NCI-H1694 treated with DMSO at 0.1 percent for 48 hours (cell line): ENCODE measurements around the gene TEK.
"Not testable (repeated sequence)": the region's sequence is repeated elsewhere in the genome, so short reads cannot be mapped to it uniquely, and the experiment has no call there.

Experiments
- DNase-seq: peaks from one replicate; lab custom pipeline; 2025; lab: John Stamatoyannopoulos, UW

The TEK gene

DNA sequence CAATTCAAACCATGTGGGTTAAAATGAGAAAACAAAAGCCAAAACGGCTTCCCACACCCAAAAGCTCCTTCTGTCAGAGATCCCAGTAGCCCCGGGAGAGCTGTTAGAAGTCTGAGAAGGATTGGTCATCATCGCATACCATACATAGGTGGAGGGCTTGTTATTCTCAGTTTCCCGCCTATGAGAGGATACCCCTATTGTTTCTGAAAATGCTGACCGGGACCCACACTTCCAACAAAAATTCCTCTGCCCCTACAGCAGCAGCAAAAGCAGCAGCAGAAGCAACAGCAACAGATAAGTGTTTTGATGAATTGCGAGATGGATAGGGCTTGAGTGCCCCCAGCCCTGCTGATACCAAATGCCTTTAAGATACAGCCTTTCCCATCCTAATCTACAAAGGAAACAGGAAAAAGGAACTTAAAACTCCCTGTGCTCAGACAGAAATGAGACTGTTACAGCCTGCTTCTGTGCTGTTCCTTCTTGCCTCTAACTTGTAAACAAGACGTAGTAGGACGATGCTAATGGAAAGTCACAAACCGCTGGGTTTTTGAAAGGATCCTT lies at the start of gene TEK:
Gene TEK, plus strand, starts transcription at position 245 of the 561 bp plus-strand sequence. CDS start 366 bp downstream, outside the sequence.
- no peak for DNase-seq

DNA sequence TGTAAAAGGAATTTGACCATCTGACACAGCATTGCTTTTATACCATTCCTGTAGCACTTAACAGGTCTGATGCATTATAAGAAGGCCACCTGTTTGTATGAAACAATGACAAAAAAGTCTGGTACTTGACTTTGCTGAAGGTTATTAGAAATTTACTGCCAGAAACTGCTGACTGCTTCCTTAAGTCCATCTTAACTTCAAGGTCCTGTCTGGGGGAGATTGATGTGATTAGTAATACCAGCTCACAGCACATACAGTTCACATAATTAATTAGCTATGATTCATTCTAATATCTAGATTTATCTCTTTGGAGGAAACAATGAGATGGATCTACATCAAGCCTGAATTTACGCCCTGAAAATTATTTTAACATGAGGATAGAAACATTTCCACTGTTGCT lies 49.6 kb upstream of the TEK start:
- DNase-seq: no peak

DNA sequence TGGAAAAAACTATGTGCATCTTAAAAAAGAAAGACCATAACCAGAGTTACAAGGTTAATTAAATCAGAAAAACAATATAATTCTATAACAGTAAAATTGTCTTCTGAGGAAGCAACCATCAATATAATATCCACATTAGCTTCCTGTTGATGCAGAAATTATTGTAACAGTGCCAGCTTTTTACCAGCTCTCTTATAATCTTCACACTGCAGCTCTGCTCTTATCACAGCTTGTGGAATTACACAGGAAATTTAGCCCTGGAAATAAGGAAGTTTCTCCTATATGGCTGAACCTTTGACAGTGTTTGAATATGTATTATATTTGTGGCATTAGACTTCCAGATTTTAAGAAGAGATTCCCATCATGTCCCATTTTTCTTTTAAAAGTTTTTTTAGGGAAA lies 49.1 kb upstream of the TEK start:
- DNase-seq: no peak

DNA sequence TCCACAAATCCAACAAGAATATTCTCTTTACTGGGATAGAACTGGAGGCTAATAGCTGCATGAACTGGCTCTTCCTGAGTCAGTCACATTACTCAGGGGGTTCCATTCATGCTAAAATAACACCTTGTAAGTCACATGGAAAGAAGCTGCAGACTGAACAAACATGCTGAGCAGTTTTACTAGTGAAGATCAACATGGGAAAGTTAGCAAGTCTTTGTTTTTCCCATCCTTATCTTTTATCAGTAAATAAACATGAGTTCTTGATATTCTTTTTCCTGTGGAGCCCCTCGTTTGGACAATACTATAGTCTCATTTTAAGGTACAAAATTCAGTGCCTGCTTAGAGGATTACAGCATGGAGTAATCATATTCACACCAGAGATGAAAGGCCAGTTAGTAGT lies 43.7 kb upstream of the TEK start:
- DNase-seq: no peak

DNA sequence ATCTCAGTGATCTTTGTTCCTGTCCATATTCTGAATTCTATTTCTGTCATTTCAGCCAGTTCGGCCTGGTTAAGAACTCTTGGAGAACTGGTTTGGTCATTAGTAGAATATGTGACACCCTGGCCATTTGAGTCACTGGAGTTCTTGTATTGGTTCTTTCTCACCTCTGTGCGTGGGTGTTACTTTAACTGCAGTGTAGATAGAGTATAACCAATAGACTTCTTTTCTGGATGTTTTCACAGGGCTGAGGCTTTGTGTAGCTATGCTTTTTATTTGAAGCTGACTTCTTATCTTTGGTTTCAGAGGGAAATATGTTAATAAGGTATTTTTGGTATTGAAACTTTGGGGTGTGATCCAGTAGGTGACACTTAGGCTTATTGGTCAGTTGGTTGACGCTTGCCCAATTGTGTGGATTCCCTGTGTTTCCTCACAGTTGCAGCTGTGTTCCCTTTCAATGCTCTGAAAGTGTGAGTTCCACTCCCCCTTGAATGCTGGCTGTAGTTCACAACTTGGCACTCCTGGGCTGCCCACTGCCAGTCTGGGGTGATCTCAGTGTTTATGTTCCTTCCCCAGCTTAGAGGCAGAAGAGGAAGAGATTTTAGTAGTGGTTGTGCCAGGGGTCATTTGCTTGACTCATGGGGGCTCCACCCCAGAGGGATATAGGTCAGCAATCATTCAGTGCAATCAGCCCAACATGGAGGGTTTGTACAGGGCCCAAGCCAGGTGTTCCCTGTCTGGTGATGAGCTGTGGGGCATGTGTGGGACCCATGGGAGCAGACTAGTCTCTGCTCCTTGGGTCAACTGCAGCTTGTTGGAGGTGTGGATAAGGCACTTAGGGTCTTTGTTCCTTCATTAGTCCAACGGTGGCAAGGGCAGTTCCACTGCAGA lies 34.9 kb upstream of the TEK start:
- no peak for DNase-seq

DNA sequence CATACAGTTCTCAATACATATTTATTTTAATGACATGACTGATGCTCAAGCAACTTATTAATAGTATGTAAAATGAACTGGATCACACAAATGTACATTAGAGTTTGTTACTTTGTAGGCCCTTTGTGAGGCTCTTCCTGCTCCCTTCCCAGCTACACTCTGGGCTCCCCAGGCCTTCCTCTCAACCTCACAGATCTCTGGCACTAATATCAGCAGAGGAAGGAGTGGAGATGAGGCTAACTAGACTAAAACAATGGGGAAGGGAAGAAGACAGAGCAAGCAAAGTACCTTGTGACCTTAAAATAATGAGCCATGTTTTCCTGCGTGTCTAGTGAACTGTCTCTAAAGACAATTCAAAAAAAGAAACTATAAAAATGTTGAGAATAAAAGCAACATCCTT lies 30.3 kb upstream of the TEK start:
- DNase-seq: no peak

DNA sequence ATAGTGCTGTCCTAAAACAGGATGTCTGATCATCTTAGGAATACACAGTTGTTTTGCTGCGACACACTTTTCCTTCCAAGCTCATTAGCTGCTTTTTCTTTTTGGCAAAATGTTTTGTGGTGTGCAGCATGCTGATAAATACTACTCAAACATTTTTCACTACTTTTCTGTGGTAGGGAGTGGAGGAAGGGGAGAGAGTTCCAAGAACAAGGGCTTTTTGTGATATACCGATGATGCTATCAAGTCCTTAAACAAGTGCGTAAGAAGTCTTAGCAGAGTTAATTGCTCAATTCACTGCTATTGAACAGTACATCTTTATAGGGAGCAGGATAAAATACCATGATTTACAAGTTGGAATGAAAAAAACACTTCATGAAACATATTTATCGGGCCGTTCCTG lies 23.6 kb upstream of the TEK start:
- DNase-seq: no peak

DNA sequence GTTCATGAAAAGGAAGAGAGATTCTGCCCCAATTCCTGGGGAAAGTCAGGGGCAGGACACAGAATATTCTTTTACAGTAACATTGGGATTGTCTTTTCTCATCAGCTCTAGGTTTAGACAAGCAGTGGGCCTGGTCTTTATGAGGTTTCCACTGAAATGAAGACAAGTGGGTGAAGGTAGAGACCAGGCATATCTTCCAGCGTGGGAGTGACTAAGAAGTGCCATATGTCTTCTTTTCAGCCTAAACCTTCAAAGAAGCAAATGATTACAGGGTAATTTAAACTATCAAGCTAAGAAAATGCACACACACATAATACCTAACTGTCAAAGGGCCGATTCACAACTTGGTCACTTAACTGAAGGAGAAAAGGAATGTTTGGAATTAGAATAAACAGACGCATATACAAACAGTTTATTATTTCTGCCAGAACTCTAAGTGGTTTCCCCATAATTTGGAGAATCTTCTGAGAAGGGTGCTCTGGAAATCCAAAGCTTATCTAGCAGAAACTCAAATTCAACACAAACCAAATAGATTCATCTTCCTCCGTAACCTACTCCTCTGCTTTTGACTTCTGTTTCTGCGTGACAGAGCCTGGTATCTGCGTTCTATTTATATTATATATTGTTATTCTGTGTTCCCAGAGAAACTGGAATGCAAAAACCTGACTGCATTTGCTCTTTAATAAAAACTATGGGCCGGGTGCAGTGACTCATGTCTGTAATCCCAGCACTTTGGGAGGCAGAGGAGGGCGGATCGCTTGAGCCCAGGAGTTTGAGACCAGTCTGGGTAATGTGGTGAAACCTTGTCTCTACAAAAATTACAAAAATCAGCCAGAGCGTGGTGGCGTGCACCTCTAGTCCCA lies 22.0 kb upstream of the TEK start:
- DNase-seq: no peak

DNA sequence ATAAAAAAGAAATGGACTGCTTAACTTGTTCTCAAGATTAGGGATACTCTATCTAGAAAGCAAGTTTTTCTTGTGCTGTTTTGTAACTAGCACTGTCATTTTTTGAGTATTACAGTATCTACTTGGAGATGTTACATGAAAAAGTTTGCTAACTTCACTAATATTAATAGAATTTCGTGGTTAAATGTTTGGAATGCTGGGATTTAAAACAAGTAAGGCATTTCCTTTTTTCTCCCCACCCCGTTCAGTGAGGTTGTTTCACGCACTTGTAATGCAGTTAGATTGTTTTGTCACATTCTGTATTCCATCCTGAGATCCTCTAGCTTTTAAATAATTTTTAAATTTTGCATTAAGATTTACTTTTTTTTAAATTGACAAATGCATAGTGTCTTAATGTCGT lies 20.0 kb upstream of the TEK start:
- no peak for DNase-seq

DNA sequence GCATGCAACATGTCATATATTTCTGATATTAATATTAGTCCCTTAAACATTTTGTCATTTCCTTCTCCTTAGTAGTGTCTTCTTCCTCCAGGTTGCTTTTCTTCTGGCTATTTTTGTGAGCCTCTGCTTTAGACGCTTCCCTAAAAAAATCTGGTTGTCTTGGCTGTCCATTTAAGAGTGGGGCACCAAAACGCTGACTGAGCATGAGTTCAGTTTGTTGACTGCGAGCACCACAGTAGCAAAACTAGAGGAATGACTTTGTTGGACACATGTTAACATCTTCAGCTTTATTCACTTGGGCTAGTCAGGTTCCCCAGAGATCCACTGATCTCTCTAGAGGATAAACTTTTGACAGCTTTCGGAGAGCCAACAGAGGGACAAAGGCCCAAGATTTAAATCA lies 19.3 kb upstream of the TEK start:
- no peak for DNase-seq

DNA sequence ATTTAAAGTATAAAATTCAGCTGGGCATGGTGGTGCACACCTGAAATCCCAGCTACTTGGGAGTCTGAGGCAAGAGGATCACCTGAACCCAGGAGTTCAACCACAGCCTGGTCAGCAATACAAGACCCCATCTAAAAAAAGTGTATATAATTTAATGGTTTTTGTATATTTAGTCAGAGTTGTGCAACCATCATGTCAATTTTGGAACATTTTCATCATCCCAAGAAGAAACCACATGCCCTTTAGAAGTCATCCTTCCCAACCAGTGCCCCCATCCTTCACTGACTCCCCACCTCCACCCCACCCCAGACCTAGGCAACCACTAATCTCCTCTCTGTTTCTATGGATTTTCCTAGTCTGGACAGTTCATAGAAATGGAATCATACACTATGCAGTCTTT lies 18.8 kb upstream of the TEK start:
- DNase-seq: no peak

DNA sequence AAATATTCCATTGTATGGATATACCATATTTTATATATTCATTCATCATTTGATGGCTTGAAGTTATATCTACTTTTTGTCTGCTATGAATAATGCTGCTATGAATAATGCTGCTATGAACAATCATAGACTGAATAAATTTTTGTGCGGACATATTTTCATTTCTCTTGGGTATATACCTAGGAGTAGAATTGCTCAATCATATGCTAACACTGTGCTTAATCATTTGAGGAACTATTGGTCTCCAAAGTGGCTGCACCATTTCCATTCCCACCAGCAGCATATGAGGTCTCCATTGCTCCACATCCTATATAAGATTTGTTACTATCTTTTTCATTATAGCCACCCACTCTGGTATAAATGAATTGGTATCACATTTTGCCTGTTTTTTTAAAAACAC lies 18.3 kb upstream of the TEK start:
- DNase-seq: no peak

DNA sequence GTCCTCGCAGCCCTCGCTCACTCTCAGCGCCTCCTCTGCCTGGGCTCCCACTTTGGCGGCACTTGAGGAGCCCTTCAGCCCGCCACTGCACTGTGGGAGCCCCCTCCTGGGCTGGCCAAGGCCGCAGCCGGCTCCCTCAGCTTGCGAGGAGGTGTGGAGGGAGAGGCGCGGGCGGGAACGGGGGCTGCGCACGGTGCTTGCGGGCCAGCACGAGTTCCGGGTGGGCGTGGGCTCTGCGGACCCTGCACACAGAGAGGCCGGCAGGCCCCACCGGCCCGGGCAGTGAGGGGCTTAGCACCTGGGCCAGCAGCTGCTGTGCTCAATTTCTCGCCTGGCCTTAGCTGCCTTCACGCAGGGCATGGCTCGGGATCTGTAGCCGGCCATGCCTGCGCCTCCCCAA lies 16.5 kb upstream of the TEK start:
- DNase-seq: not testable (repeated sequence)

DNA sequence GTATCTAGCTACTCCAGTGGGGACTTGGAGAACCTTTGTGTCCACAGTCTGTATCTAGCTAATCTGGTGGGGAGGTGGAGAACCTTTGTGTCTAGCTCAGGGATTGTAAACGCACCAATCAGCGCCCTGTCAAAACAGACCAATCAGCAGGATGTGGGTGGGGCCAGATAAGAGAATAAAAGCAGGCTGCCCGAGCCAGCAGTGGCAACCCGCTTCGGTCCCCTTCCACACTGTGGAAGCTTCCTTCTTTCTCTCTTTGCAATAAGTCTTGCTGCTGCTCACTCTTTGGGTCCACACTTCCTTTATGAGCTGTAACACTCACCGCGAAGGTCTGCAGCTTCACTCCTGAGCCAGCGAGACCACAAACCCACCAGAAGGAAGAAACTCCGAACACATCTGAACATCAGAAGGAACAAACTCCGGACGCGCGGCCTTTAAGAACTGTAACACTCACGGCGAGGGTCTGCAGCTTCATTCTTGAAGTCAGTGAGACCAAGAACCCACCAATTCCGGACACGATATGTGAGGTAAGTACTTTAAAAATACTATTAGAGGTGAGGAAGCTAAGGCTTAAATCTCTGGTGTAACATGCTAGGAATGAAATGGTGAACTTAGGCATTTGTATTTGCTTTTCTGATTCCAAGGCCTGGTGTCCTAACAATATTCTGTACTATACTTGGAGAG lies 15.5 kb upstream of the TEK start:
- not testable (repeated sequence) for DNase-seq

DNA sequence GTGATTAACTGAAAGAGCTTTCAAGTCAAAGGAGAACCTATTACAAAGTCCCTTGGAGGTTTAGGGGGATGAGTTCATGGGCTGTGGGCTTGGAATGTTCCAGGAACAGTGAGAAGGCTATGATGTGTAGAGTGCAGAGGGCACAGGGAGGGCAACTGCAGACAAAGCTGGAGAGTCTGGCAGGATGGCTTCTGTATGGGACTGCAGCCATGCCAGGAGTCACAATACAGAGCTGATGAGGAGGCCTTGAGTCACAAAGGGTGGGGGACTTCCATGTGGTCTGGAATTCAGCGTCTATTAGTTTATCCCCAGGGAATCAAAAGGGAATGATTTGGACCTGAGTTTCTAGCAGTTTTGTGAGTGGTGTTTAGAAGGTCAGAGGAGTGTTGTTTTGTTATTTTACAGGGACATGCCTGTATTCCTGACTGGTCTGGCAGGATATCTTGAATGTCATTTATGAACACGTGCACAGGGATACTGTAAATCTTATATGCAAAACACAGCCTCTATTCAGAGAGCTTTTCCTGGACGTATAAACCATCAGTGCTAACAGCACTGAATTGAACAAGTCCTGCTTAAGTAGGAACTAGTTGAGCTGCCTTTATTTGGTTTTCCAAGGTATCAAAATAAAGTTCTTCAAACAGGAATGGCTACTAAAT lies 14.3 kb upstream of the TEK start:
- DNase-seq: no peak

DNA sequence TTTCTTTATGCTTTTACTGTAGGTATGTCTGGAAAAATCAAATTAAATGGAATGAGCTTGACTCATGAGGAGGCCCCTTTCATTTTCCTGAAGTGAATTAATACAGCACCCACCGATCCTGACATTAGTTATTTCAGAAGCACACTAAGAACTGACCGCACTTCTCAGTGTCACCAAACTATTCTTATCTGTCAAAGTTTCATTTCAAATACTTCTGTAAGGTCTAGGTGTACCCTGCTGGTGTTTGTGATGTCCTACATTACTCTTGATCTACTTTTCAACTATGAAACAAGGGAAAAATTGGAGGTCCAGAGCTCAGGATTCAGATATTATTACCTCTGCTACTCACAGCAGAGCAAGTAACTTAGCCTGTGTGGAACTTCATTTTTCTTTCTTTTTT lies 1.8 kb upstream of the TEK start:
- DNase-seq: no peak

DNA sequence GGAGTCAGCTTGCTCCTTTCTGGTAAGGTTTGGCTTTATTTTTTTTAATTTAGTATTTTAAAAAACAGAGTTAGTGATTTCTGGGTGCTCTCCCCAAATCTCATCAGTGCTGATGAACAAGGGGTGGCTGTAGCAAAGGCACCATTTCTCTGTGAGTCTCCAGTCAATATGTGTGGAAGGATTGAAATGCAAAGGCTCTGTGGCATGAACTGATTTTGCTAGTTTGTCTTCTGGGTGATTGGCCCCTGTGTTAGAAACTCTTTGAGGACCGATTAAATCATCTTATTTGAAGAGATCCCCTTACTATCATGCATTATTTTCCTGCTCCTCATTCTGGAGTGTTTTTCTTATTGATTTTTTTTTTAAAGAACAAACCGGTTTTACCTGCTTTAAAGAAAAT lies 596 bp downstream of the TEK start:
- DNase-seq: no peak

DNA sequence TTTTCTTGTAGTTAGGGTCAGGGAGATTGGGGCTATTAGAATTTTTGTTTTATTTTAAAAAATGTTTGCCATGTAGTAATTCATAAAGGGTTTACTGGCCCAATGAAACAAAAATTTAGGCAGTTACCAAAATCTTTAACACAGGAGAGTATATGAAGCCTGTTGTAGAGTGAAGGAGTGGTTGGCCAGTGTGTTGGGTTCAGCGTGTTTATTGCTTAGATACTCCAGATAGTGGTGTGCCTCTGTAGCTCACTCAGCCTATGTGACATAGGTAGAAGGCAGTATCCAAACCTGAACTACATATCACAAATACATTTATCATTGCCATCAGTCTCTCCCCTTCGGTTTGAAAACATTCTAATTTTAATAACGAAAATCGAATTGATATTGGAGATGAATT lies 1.2 kb downstream of the TEK start:
- DNase-seq: no peak

DNA sequence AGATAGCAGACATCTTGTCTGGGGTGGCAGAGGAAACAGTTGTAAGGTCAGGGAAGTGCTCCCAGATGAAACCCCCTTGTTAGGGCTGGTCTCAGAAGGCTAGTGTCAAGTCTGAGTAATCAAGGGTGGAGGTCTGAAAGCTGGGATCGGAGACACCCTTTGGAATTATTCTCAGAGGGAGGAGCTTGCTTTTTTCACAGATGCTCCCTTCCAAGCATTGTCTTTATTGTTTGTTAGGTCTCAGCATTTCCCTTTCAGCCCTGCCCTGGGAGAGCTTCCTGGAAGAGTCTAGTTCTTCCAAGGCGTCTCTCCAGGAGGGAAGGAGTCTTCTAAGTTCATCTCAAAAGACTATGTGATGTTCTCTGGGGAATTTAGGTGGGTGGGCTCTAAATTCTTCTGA lies 3.2 kb downstream of the TEK start:
- no peak for DNase-seq

DNA sequence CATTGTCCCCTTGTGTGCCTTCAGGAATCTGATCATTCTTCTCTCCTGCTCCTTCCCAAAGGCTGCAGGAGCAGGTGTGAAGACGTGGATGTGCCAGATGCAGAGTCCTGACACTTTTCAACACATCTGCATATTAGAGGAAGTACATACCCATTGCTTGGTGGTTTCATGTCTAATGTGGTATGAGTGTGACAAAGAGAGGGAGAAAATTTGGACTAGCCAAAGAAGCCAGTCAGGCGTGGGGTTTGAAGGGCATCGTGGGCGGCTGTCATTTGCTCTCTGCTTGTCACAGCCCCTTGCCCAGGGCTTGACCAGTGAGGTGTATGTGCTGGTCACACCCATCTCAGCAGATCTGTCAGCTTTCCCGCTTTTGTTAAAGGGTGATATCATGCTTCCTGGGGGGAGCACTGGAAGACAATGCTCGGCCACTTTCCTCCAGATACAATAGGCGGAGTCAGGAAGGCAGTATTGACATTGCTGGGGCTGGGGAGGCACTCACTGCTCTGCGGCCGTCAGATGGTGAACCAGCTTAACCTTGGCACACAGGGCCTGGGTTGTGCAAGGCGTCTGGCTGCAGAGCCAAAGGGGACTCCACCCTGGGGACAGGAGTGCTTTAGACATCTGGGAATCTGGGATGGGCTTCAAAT lies 8.6 kb downstream of the TEK start:
- no peak for DNase-seq

DNA sequence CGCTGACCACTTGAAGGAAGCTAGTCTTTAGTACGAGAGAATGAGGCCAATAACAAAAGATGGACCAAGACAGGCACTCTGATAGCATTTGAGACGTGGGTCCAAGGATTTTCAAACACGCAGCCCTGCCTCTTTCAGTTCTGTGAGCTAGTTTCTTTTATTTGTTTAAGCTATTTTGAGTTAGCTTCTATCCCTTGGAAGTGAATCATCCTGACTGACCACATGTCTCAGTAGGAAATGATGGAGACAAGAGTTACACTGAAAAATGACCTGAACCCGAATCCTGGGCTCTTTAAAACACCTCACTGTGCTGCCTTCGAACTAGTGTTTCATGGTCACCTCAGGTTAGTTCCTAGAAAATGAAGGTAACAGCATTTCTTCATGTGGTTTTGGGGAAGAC lies 9.9 kb downstream of the TEK start:
- DNase-seq: no peak
